ENCODE results near the gene P2RY14.

The P2RY14 gene

GRCh38 chr3:151200586-151200985 lies 77.8 kb downstream of the P2RY14 start:
- TF ChIP-seq CTCF (IDR thresholded peaks at IDR 0.05): no peak
- Histone ChIP-seq H3K36me3 (no peaks in the 10 kb centered on the region), H3K9me3 (no peaks in the 10 kb centered on the region), H3K4me3 (ENCODE audit: low read depth in 1 of 2, low read length in 1 of 2) (no peak overlapping the region), H3K27me3 (no peaks in the 10 kb centered on the region), H3K27ac (no peak overlapping the region), H3K4me1 (ENCODE audit: control insufficient read depth in 1 of 2, insufficient read depth in 1 of 2, low read depth in 1 of 2, low read length in 1 of 2) (no peaks in the 10 kb centered on the region)

GRCh38 chr3:151199554-151200438 lies 78.5 kb downstream of the P2RY14 start:
- Histone ChIP-seq H3K36me3 (no peaks in the 10 kb centered on the region), H3K9me3 (no peaks in the 10 kb centered on the region), H3K27me3 (no peaks in the 10 kb centered on the region), H3K4me1 (ENCODE audit: control insufficient read depth in 1 of 2, insufficient read depth in 1 of 2, low read depth in 1 of 2, low read length in 1 of 2) (no peaks in the 10 kb centered on the region), H3K27ac (no peak overlapping the region), H3K4me3 (ENCODE audit: low read depth in 1 of 2, low read length in 1 of 2) (no peak overlapping the region)
- TF ChIP-seq CTCF (IDR thresholded peaks at IDR 0.05): no peak

GRCh38 chr3:151198849-151199248 lies 79.5 kb downstream of the P2RY14 start:
- H3K27ac ChIP-seq: no peak overlapping the region
- no peaks in the 10 kb centered on the region for H3K27me3 ChIP-seq
- H3K36me3 ChIP-seq: no peaks in the 10 kb centered on the region
- no peaks in the 10 kb centered on the region for H3K9me3 ChIP-seq
- TF ChIP-seq CTCF (IDR thresholded peaks at IDR 0.05): no peak
- H3K4me1 ChIP-seq (ENCODE audit: control insufficient read depth in 1 of 2, insufficient read depth in 1 of 2, low read depth in 1 of 2, low read length in 1 of 2): no peaks in the 10 kb centered on the region
- H3K4me3 ChIP-seq (ENCODE audit: low read depth in 1 of 2, low read length in 1 of 2): no peak overlapping the region

- TF ChIP-seq CTCF (IDR thresholded peaks at IDR 0.05): no peak
- Histone ChIP-seq H3K4me3 (ENCODE audit: low read depth in 1 of 2, low read length in 1 of 2) (no peak overlapping the region), H3K27ac (no peak overlapping the region)
Observed at GRCh38 chr3:151197981-151198767, 80.2 kb downstream of the P2RY14 start.

GRCh38 chr3:151197228-151197627 lies 81.1 kb downstream of the P2RY14 start:
- Histone ChIP-seq H3K27me3 (no peaks in the 10 kb centered on the region), H3K36me3 (no peaks in the 10 kb centered on the region), H3K27ac (no peak overlapping the region), H3K4me1 (ENCODE audit: control insufficient read depth in 1 of 2, insufficient read depth in 1 of 2, low read depth in 1 of 2, low read length in 1 of 2) (no peaks in the 10 kb centered on the region), H3K9me3 (no peaks in the 10 kb centered on the region), H3K4me3 (ENCODE audit: low read depth in 1 of 2, low read length in 1 of 2) (no peak overlapping the region)
- TF ChIP-seq CTCF (IDR thresholded peaks at IDR 0.05): no peak

More at GRCh38 chr3:151197981-151198767, 80.2 kb downstream of the P2RY14 start:
- Histone ChIP-seq H3K27me3 (no peaks in the 10 kb centered on the region), H3K36me3 (no peaks in the 10 kb centered on the region), H3K9me3 (no peaks in the 10 kb centered on the region), H3K4me1 (ENCODE audit: control insufficient read depth in 1 of 2, insufficient read depth in 1 of 2, low read depth in 1 of 2, low read length in 1 of 2) (no peaks in the 10 kb centered on the region)

All from neutrophil (primary cell).